Fibroblast of lung (primary cell): Measurements from ENCODE around the gene LRMDA.

Experiments used
- CTCF ChIP-seq, 2 donors: IDR thresholded peaks in 1 of 2; conservative IDR thresholded peaks in 1 of 2; 1 replicate in 1 of 2; 2 replicates in 1 of 2; pipeline ENCODE4 v1.5.1; 2011 to 2012; ENCODE audit warnings: low read length in 2 of 2, control low read depth in 1 of 2, inconsistent platforms in 1 of 2, low read depth in 1 of 2, mild to moderate bottlenecking in 1 of 2
- EZH2 ChIP-seq: IDR thresholded peaks from 2 replicates; pipeline ENCODE4 v1.5.1; 2012; ENCODE audit warnings: low read length, control low read depth, mild to moderate bottlenecking; ENCODE audit errors: missing control alignments

- no peak for TF ChIP-seq CTCF (conservative IDR thresholded peaks at IDR 0.05 in 1 of 2, IDR thresholded peaks at IDR 0.05 in 1 of 2; ENCODE audit: low read depth in 1 of 2, low read length in 2 of 2)
- TF ChIP-seq EZH2 = no peak
These were observed 180.0 kb downstream of the LRMDA start for GRCh38 chr10:75611172-75611992.
